Omental fat pad (tissue), 4 donors: ENCODE results near the gene TMEM108. TPM values are rescaled to one million over a fixed set of nuclear protein-coding genes. Genes with fewer than 3 reads are reported as not detected.
A peak's percentile ranks its signal among the peaks of the same experiment; 100 is the strongest.

Experiments
- ATAC-seq: fragments of 150-250 bp; one replicate; pipeline ENCODE4 v1.9.1; 2016; ENCODE audit warnings: mild to moderate bottlenecking, moderate library complexity; ENCODE audit not compliant: low FRiP score
- DNase-seq: peaks from one replicate; pipeline ENCODE4 v3.0.0-alpha.2; 2019; ENCODE audit warnings: low spot score
- total RNA-seq, 4 donors: library from RNA; depleted of rRNA; stranded (reverse); fragments of >200 nt; gene quantifications; one replicate each; pipeline ENCODE4 v1.1.0, GENCODE V29; 2016
- TF ChIP-seq, protein P1 (sequence below), 3 donors: fragments of 450-650 bp; IDR thresholded peaks; one replicate each; pipeline ENCODE4 v1.5.1; 2016 to 2017; ENCODE audit warnings: antibody characterized with exemption in 3 of 3, mild to moderate bottlenecking in 3 of 3, moderate library complexity in 2 of 3

The TMEM108 gene
- total RNA-seq, 4 donors from 2014 or later = 0.93 to 1.3 (median 0.96) TPM; not detected in 1

DNA sequence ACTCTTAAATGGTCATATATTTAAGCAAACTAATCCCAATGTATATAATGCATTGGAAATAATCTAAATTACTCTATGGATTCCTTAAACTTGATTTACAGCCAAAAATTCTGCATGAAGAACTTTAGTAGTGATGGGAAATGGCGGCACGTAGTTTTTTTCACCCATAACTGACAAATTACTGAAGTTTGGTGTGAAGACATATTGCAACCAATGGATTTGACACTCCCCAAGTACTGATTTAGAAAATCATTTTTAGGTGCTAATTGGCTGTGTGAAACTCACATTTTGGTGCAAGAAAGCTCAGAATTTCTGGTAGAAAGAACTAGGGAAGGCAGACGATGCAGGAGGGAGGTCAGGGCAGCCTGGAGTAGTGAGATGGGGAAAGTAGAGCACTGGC, 19.3 kb upstream of the TMEM108 start:
- DNase-seq (no peak), ATAC-seq (no peak)
- TF ChIP-seq, protein P1, sequence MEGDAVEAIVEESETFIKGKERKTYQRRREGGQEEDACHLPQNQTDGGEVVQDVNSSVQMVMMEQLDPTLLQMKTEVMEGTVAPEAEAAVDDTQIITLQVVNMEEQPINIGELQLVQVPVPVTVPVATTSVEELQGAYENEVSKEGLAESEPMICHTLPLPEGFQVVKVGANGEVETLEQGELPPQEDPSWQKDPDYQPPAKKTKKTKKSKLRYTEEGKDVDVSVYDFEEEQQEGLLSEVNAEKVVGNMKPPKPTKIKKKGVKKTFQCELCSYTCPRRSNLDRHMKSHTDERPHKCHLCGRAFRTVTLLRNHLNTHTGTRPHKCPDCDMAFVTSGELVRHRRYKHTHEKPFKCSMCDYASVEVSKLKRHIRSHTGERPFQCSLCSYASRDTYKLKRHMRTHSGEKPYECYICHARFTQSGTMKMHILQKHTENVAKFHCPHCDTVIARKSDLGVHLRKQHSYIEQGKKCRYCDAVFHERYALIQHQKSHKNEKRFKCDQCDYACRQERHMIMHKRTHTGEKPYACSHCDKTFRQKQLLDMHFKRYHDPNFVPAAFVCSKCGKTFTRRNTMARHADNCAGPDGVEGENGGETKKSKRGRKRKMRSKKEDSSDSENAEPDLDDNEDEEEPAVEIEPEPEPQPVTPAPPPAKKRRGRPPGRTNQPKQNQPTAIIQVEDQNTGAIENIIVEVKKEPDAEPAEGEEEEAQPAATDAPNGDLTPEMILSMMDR (IDR thresholded peaks at IDR 0.05) = no peak

DNA sequence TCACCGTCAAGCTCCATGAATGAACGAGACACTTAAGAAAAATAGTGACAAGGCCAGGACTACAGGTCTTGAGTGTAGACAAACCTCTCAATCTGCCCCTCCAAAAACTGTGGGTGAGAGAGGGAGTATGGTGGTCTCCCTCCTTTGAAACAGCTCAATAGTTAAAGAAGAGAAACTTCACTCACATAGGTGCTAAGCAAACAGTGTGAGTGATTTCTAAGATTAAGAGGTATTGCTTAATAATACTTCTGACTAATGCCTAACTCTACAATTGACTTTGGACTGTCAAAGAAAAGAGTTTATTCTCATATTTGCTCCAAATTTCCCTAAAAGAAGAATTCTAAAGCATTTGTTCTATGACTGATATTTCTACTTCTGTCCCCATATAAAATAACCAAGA, 17.0 kb upstream of the TMEM108 start:
- ATAC-seq (no peak), DNase-seq (no peak)
- TF ChIP-seq, protein P1 (IDR thresholded peaks at IDR 0.05) = no peak

DNA sequence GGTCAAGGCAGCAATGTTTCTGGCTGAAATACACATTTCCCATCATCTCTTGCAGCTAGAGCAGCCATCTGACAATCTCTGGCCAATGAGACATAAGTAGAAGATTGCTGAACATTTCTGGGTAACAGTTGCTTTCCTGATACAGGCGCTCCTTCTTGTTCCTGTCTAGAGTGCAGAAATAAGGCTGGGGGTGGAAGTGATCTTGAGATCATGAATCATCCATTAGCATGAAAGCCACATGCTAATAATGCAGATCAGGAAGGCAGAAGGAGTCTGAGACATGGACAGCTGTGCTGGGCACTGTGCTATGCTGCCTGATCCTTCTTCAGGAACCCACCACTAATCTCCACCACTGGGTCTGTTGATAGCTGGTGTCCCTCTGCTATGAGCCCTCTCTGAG, 14.8 kb upstream of the TMEM108 start:
- TF ChIP-seq, protein P1 (IDR thresholded peaks at IDR 0.05) = no peak
- DNase-seq = no peak
- ATAC-seq = no peak

GRCh38 chr3:133025546-133025945, 12.6 kb upstream of the TMEM108 start:
- DNase-seq (no peak), ATAC-seq (no peak)
- TF ChIP-seq, protein P1 (IDR thresholded peaks at IDR 0.05) = no peak

- DNase-seq (no peak), ATAC-seq (no peak)
- TF ChIP-seq, protein P1 (IDR thresholded peaks at IDR 0.05) = no peak
Measured at GRCh38 chr3:133032301-133032700, 5.9 kb upstream of the TMEM108 start.

- TF ChIP-seq, protein P1 (IDR thresholded peaks at IDR 0.05) = no peak
- DNase-seq = no peak
- no peak for ATAC-seq
Measured at GRCh38 chr3:133037436-133037835, 755 bp upstream of the TMEM108 start.

- DNase-seq = no peak
- TF ChIP-seq, protein P1 (IDR thresholded peaks at IDR 0.05) = no peak
Measured at GRCh38 chr3:133038731-133039375, 662 bp downstream of the TMEM108 start.

More at GRCh38 chr3:133038731-133039375, 662 bp downstream of the TMEM108 start:
- peak; percentile 18 for ATAC-seq
